ENCODE measurements around the gene C2orf49. TPM values are rescaled to one million over a fixed set of nuclear protein-coding genes. Genes with fewer than 3 reads are reported as not detected.

The C2orf49 gene
- total RNA-seq, 1 donor from 2014 or later = 33.9 TPM

- no peak for DNase-seq (ENCODE audit: low read depth)
These were observed 24.0 kb downstream of the C2orf49 start for GRCh38 chr2:105361102-105361889.

DNA sequence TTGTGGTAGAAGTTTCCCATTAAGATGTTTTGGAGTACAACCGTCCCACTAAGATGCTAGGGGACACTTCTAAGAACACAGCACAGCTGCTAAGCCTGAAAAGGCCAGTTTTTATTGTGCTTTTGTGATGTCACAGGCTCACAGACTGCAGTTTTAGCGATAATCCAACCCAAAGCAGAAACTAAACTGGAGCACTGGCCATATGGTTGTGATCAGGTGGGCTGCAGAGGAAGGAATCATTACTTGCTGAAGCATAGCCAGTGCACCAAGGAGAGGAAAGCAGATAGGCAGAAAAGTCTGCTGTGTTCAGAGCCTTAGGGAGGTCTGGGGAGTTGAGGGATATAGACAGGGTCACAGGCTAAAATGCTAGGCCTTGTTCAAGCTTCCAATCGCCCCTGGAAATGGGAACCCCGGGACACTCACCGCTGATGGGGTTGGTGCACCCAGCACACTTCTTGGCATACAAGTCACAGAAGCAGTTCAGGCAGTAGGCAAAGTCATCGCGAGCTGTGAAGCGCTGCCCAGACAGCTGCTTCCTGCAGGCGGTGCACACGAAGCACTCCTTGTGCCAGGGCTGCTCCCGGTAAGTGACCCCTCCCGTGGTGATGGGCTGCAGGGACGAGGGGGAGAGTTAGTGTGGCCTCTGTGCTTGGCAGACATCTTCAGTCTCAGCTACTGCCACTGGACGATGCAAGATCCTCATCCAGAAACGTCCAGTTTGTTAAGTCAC is 25.7 kb downstream of the C2orf49 start:
- DNase-seq (ENCODE audit: low read depth) = no peak

DNA sequence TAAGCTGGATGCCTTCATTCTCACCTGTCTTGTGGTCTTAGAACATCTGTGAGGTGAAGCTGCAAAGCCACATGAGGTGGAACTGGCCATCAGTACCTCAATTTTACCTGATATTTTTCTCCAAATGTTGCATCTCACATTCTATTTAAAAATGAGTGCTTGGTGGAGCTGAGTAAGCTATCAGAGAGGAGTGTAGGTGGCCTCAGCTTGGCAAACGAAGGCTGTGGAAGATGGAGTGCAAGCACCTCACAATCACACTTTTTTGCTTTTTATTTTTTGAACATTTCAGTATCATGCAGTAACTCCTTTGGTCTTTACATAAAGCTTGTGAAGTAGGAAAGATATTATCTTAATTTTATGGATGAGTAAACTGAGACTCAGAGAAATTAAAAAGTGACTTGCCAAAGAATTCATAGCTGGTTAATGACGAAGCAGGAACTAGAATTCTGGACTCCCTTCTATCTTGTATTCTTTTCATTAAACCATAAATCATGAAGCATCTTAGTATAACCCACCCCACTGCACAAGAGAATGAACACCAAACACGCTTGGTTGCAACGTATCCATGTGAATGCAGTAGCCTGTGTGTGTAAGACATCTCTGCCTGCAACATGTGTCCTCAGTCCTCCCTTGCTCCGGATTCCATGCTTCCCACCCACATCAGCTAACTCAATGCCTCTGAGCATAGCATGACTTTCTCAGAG is 27.2 kb downstream of the C2orf49 start:
- no peak for DNase-seq (ENCODE audit: low read depth)

DNA sequence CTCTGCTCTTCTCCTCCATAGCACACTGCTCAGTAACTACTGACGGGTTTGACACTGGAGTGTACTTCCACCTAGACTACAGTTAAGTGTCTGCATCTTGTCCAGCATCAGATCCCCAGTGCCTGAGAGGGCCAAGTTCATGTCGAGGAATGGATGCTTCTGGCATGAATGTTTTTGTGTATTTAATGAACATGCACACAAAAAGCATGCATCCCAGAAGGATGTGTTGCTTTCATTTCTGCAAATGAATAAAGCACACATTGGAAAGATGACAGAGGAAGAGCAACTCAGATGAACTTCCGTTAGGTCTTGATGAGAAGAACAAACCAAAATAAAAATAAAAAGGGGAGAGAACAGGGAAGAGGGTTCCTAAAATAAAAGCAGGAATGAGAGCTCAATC is 27.9 kb downstream of the C2orf49 start:
- no peak for DNase-seq (ENCODE audit: low read depth)

DNA sequence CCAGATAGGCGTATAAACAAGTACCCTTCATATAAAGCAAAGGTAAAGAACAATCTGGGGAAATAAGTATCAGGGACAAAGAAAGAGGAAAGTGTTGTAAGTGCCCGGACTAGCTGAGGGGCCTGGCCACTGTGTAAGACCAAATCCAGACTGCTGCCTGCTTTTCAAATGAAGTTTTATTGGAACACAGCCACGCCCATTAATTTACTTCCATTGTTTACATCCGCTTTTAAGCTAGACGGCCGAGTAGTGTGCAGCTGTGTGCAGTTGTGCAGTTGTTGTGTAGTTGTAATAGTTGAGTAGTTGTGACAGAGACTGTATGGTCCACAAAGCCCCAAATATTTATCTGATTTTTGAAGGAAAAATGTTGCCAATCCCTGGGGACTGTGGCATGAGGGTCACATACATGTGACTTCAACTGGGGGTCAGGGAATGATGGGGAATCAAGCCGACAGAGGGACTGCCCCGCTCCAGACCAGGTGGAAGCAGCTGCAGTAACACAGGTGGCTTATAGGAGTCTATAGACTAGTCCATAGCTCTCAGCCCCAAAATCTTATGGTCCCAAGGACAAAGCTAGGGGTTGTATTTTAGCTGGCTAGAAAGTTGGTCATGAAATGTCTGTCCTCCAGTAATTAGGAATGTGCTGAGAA is 31.5 kb downstream of the C2orf49 start:
- DNase-seq (ENCODE audit: low read depth) = no peak

DNA sequence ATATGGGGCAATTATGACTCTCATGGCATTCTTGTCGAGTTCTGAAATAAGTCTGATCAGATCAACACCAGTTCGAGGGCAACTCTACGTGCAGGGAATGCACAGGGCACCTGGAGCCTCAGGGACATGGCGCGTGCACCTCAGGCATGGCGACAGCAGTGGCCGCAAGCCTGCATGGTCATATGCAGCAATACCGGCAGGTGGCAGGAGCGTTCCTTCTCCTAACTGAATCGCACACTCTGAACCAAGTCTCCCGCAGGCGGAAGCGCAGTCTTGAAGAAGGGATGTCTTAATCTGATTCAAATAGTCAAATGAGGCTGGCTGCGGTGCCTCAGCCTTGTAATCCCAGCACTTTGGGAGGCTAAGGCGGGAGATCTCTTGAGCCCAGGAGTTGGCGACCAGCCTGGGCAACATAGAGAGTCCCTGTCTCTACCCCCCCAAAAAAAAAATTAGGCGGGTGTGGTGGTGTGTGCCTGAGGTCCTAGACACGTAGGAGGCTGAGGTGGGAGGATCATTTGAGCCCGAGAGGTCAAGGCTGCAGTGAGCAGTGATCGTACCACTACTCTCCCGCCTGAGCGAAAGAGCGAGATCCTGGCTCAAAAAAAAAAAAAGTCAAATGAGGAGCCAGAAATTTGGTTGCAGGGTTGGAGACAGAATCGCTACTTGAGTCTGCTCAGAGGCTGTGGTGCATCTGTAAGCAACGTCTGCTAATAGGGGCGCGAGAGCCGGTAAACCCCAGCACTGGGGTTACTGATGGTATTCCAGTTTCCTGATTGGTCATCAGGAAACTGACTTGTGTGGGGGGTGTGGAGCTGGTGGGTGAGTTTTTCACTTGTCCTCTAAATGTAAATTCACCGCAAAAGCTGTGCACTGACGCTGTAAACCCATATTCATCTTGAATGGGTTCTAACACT is 32.7 kb downstream of the C2orf49 start:
- no peak for DNase-seq (ENCODE audit: low read depth)

DNA sequence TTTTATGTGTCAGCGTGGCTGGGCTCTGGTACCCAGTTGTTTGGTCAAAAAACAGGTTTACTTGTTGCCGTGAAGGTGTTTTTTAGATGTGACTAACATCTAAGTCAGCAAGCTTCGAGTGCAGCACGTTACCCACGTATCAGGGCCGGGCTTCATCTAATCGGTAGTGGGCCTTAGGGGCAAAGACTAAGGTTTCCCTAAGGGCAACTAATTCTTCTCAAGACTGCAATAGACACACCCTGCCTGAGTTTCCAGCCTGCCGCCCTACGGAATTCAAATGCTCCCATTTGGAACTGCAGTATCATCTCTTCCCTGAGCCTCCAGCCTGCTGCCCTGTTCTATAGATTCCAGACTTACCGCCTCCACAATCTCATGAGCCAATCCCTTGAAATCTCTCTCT is 33.8 kb downstream of the C2orf49 start:
- no peak for DNase-seq (ENCODE audit: low read depth)

GRCh38 chr2:105371810-105372209 is 34.5 kb downstream of the C2orf49 start:
- no peak for DNase-seq (ENCODE audit: low read depth)

DNA sequence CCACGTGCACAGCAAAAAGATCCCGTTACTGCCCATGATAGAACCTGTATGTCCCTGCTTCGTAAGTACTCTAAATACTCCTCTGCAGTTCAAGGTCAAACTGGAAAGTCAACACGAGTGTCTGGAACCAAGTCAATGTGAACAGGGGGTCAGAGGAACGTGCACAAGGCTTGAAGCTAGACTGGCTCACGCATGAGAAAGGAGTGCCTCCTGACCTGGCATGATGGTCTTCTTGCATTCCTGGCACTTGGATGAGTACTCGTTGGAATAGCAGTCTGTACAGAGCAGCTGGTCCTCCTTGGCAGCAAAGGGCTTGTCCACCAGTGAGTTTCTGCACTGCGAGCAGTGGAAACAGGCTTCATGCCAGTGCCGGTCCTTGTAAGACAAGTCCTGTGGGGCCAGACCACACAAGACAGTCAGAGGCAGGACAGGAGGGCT is 36.0 kb downstream of the C2orf49 start:
- peak; percentile 81 for DNase-seq (ENCODE audit: low read depth)

- no peak for DNase-seq (ENCODE audit: low read depth)
These were observed 36.6 kb downstream of the C2orf49 start for GRCh38 chr2:105373895-105374401.

- DNase-seq (ENCODE audit: low read depth) = no peak
These were observed 37.7 kb downstream of the C2orf49 start for GRCh38 chr2:105375001-105375561.

GRCh38 chr2:105376010-105376409 is 38.7 kb downstream of the C2orf49 start:
- no peak for DNase-seq (ENCODE audit: low read depth)

DNA sequence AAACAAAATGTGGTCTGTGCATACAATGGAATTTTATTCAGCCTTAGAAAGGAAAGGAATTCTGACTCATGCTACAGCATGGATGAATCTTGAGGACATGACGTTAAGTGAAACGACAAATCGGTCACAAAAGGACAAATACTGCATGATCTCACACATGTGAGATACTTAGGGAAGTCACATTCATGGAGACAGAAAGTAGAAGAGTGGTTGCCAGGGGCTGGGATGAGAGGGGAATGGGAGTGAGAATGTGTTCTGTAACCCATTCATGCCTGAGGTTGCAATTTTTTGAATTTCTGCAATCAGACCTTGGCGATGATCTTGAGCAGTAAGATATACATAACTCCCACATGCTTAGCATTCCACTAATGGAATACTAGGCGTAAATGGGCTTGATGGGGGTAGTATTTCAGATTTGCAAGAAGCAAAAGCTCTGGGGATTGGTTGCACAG is 39.5 kb downstream of the C2orf49 start:
- no peak for DNase-seq (ENCODE audit: low read depth)

DNA sequence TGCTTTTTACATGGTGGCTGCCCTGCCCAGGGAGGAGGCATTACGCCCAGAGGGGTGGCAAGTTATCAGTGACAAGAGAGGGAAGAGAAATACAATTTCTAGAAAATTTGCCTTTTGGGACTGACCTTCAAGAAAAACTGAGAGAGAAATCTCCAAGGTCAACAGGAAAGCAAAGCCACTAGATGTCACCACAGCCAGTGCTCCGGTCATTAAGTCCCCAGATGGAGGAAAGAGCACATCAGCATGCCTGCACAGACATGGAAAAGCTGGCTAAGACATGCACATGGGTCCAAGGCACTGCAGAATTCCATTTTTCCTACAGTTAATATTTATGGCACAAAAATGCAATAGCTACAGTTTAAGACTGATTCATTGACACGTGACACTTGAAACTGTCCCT is 40.5 kb downstream of the C2orf49 start:
- no peak for DNase-seq (ENCODE audit: low read depth)

DNA sequence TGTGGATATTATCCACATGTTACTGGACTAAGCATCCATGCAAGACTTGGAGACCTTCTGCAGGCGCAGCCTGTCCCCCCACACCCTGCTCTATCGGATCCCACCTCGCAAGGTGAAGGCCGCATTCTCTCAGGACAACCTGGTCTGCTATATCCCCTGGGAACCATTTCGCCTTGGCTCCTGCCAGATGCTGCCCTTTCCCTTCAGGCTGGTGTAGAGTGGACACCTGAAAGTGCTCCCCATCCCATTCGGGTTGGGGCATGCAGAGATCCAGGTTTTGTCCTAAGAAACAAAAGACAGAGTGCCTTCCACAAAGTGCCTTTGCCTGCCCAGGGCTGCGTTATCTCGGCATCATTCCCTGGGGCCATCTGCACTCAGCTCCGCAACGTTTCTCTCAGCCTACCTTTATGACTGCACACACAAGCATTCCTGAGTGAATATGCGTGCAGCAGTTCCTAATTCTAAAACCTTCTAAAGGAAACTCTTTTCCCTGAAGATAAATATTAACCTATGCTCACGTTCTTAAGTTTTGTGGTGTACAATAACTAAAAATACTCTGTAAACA is 41.0 kb downstream of the C2orf49 start:
- DNase-seq (ENCODE audit: low read depth) = no peak

DNA sequence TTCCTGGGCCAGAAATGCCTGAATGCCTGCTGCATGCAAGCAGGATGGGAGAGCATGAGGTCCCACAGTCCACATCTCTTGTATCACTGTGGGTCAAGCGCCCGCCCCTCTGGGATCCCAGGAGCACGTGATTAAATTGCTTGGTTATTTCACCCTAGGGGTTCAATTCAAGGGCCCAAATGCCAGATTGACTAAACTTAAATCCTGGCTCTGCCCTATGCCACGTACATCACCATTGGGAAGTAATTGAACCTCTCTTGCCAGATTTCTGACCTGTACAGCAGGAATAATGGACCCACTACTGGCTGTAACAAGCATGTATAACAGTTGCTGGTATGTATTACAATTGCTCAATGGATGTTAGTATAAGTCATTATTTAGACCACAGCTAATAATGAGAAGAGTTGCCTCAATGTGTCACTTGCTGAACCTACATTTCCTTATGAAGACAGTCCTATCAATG is 41.6 kb downstream of the C2orf49 start:
- DNase-seq (ENCODE audit: low read depth) = no peak

GRCh38 chr2:105379741-105380186 is 42.4 kb downstream of the C2orf49 start:
- DNase-seq (ENCODE audit: low read depth) = no peak

DNA sequence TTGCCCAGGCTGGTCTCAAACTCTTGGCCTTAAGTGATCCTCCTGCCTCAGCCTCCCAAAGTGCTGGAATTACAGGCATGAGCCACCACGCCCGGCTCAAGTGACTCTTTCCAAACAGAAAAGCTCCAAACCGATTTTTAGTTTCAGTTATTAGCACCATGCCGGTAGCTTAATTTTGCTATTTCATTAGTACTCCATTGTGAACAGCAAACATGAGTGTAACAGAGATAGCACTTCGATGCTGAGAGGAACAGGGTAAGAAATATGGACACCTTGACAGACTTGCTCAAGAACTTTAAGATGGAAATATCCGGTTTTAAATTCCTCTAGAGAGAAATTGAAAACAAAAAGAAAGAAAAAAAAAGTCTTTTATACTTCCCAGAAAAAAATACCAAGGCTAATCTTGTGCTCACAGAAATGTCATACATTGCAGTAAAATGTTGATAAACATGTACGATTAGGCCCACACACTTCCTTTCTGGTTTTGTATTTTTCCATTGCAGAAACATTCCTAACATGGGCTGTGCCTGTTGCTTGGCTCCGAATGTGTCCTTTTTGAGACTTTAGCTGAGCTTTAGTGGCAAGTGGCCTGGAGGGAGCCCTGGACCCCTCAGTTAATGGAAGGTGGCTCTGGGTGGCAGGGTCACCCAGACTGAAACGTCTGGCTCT is 43.2 kb downstream of the C2orf49 start:
- no peak for DNase-seq (ENCODE audit: low read depth)
